ENCODE results near the gene DPM2. TPM values are rescaled to one million over a fixed set of nuclear protein-coding genes. Genes with fewer than 3 reads are reported as not detected.

DPM2 gene
- total and polyA plus RNA-seq, 2 experiments from 2014 or later, result 19.2 to 57.1 TPM

DNA sequence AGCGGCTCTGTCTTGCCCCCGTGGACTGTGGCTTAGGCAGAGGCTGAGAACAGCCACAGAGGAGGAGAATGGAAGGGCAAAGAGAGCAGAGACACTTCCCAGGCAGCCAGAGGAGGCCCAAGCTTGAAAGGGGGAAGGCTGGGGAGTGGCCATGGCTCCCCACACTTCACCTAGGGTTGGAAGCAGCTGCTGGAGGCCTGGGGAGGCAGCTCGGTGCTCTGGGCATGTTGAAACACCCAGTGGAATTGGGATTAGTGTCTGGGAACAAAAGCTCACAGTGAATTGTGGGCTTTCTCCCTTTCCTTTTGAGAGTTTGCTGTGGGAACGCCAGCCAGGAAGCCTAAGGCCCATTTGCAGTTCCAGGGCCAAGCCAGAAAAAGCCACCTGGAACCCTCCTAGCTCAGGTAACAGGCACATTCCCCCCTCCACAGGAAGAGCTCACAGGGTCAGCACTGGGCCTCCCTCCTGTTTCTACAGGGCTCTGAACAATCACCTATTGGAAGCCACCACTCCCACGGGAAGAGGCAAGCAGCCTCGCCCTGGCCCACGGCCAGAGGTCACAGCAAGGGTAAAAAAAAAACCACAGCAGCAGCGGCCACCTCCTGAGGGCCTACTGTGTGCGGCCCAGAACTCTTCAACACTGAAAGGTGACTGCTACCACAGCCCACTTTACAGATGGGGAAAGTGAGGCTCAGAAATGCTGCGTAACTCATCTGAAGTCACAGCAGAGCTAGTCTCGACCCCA lies 22.9 kb upstream of the DPM2 start:
- H3K9me2 ChIP-seq (replicated peaks; ENCODE audit: insufficient read depth), result no peaks in the 10 kb centered on the region
- no peaks in the 10 kb centered on the region for H3K36me3 ChIP-seq (replicated peaks; ENCODE audit: insufficient read depth, low read depth)
- no peak for DNase-seq (ENCODE audit: low spot score)
- peaks cover 23% of the 10 kb centered on the region for H4K20me1 ChIP-seq (ENCODE audit: insufficient read depth, poor library complexity, severe bottlenecking)
- WGBS (ENCODE audit: low lambda C conversion rate, missing lambda C conversion rate), result 66% methylated on average over 11 of the region's 11 CpGs
- peak overlapping the region; percentile 87 for H3K27ac ChIP-seq
- H3K9me3 ChIP-seq (ENCODE audit: low read depth), result no peaks in the 10 kb centered on the region
- TF ChIP-seq, protein P1, sequence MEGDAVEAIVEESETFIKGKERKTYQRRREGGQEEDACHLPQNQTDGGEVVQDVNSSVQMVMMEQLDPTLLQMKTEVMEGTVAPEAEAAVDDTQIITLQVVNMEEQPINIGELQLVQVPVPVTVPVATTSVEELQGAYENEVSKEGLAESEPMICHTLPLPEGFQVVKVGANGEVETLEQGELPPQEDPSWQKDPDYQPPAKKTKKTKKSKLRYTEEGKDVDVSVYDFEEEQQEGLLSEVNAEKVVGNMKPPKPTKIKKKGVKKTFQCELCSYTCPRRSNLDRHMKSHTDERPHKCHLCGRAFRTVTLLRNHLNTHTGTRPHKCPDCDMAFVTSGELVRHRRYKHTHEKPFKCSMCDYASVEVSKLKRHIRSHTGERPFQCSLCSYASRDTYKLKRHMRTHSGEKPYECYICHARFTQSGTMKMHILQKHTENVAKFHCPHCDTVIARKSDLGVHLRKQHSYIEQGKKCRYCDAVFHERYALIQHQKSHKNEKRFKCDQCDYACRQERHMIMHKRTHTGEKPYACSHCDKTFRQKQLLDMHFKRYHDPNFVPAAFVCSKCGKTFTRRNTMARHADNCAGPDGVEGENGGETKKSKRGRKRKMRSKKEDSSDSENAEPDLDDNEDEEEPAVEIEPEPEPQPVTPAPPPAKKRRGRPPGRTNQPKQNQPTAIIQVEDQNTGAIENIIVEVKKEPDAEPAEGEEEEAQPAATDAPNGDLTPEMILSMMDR (IDR thresholded peaks at IDR 0.05; ENCODE audit: poor library complexity), result no peak
- no peak for TF ChIP-seq EZH2phosphoT487 (IDR thresholded peaks at IDR 0.05; ENCODE audit: low read depth, severe bottlenecking, unreplicated experiment)
- no peak for TF ChIP-seq EZH2 (IDR thresholded peaks at IDR 0.05; ENCODE audit: borderline replicate concordance)
- peaks cover 59% of the 10 kb centered on the region for H3K4me1 ChIP-seq (ENCODE audit: insufficient read depth)
- peak overlapping the region; percentile 55 for H3K4me2 ChIP-seq
- H2AFZ ChIP-seq, result no peak overlapping the region
- peaks cover 92% of the 10 kb centered on the region for H3K79me2 ChIP-seq
- H3K4me3 ChIP-seq, result no peak overlapping the region
- no peaks in the 10 kb centered on the region for H3K27me3 ChIP-seq

DNA sequence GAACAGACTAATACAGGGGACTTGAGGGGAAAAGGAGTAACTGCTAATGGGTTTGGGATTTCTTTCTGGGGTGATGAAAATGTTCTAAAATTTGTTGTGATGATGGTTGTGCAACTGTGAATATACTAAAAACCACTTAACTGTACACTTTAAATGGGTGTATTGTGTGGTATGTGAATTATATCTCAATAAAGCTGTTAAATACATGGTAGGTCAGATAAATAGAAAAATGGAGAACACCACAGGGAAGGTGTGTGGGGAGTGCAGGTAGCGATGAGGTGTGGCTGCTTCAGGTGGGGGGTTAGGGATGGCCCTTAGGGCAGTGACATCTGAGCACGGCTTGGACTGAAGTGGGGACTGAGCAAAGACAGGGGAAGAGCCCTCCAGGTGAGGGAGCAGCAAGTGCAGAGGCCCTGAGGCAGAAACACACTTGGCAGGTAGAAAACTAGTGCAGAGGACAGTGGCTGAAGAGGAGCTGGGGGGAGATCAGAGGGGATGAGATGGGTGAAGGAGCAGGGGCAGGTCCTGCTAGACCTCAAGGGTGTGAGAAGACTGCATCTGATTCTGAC lies 22.3 kb upstream of the DPM2 start:
- H2AFZ ChIP-seq, result no peak overlapping the region
- no peak overlapping the region for H3K4me3 ChIP-seq
- no peak for DNase-seq (ENCODE audit: low spot score)
- peak overlapping the region; percentile 55 for H3K4me2 ChIP-seq
- peaks cover 60% of the 10 kb centered on the region for H3K4me1 ChIP-seq (ENCODE audit: insufficient read depth)
- no peaks in the 10 kb centered on the region for H3K27me3 ChIP-seq
- H3K27ac ChIP-seq, result peak overlapping the region; percentile 87
- H3K79me2 ChIP-seq, result peaks cover 96% of the 10 kb centered on the region
- no peaks in the 10 kb centered on the region for H3K9me2 ChIP-seq (replicated peaks; ENCODE audit: insufficient read depth)
- H3K9me3 ChIP-seq (ENCODE audit: low read depth), result no peaks in the 10 kb centered on the region
- 90% methylated on average over 2 of the region's 2 CpGs for WGBS (ENCODE audit: low lambda C conversion rate, missing lambda C conversion rate)
- TF ChIP-seq EZH2phosphoT487 (IDR thresholded peaks at IDR 0.05; ENCODE audit: low read depth, severe bottlenecking, unreplicated experiment) (no peak), EZH2 (IDR thresholded peaks at IDR 0.05; ENCODE audit: borderline replicate concordance) (no peak)
- TF ChIP-seq, protein P1 (IDR thresholded peaks at IDR 0.05; ENCODE audit: poor library complexity), result no peak
- no peaks in the 10 kb centered on the region for H3K36me3 ChIP-seq (replicated peaks; ENCODE audit: insufficient read depth, low read depth)
- H4K20me1 ChIP-seq (ENCODE audit: insufficient read depth, poor library complexity, severe bottlenecking), result peaks cover 30% of the 10 kb centered on the region

DNA sequence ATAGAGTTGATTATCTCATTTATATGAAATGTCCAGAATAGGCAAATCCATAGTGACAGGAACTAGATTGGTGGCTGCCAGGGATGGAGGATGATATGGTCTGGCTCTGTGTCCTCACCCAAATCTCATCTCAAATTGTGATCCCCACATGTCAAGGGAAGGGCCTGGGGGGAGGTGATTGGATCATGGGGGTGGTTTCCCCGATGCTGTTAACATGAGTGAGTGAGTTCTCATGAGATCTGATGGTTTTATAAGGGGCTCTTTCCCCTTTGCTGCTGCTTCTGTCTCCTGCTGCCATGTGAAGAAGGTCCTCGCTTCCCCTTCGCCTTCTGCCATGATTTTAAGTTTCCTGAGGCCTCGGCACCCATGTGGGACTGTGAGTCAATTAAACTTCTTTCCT lies 21.7 kb upstream of the DPM2 start:
- no peak for DNase-seq (ENCODE audit: low spot score)
- Histone ChIP-seq H3K4me2 (no peak overlapping the region), H3K9me3 (ENCODE audit: low read depth) (no peaks in the 10 kb centered on the region), H3K27ac (peak overlapping the region; percentile 87), H3K27me3 (no peaks in the 10 kb centered on the region), H3K9me2 (replicated peaks; ENCODE audit: insufficient read depth) (no peaks in the 10 kb centered on the region), H2AFZ (no peak overlapping the region), H3K36me3 (replicated peaks; ENCODE audit: insufficient read depth, low read depth) (no peaks in the 10 kb centered on the region), H3K79me2 (peaks cover 97% of the 10 kb centered on the region), H3K4me1 (ENCODE audit: insufficient read depth) (peaks cover 60% of the 10 kb centered on the region), H3K4me3 (no peak overlapping the region), H4K20me1 (ENCODE audit: insufficient read depth, poor library complexity, severe bottlenecking) (peaks cover 31% of the 10 kb centered on the region)
- TF ChIP-seq, protein P1 (IDR thresholded peaks at IDR 0.05; ENCODE audit: poor library complexity), result no peak
- TF ChIP-seq EZH2 (IDR thresholded peaks at IDR 0.05; ENCODE audit: borderline replicate concordance) (no peak), EZH2phosphoT487 (IDR thresholded peaks at IDR 0.05; ENCODE audit: low read depth, severe bottlenecking, unreplicated experiment) (no peak)
- 99% methylated on average over 4 of the region's 4 CpGs for WGBS (ENCODE audit: low lambda C conversion rate, missing lambda C conversion rate)
